ENCODE results near the gene LAPTM4A.
A peak's percentile ranks its signal among the peaks of the same experiment; 100 is the strongest.
"Not testable (repeated sequence)": the region's sequence is repeated elsewhere in the genome, so short reads cannot be mapped to it uniquely, and the experiment has no call there.

Gene LAPTM4A

DNA sequence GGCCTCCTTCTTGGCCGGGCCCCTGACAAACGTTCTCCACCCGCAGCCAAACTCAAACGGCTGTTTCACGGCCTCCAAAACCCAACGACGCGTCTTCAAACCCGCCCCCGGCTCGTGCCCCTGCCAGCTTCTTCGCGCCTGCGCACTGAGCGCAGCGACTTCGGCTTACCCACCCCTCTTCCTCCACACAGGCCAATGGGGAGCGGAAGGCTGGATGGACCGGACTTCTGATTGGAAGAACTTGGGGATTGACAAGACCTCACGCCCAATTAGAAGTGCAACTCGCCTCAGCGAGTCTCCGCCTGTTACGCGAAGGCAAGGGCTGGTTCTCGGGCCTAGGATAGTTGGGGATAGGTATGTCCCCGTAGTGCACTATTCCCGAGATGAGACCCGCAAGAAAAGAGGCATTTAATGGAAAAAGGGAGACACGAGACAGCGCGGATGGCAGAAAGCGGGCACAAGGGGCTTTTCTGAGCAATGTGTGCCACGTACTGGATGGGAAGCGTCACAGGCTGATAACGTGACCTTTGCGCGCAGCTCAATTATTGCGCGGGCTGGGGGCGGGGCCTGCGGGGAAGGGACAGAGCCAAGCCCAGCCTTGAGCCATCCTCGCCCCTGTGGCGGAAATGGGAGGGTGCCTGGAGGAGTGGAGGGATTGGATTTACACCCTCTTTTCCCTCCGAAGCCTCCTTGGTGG lies at the start of gene LAPTM4A:
Gene LAPTM4A (minus strand): TSS at position 97 of the 697 bp plus-strand sequence. CDS start 108 bp downstream, outside the sequence.
- peak; percentile 100 for DNase-seq

- DNase-seq = no peak
These were observed 49.3 kb upstream of the LAPTM4A start for GRCh38 chr2:20100711-20101110.

GRCh38 chr2:20099780-20100179 lies 48.4 kb upstream of the LAPTM4A start:
- DNase-seq = no peak

- peak; percentile 86 for DNase-seq
These were observed 46.7 kb upstream of the LAPTM4A start for GRCh38 chr2:20097889-20098714.

GRCh38 chr2:20095469-20095868 lies 44.0 kb upstream of the LAPTM4A start:
- no peak for DNase-seq

GRCh38 chr2:20094955-20095354 lies 43.5 kb upstream of the LAPTM4A start:
- no peak for DNase-seq

GRCh38 chr2:20094142-20094755 lies 42.8 kb upstream of the LAPTM4A start:
- DNase-seq = no peak

GRCh38 chr2:20093263-20094141 lies 42.1 kb upstream of the LAPTM4A start:
- peak; percentile 77 for DNase-seq

DNA sequence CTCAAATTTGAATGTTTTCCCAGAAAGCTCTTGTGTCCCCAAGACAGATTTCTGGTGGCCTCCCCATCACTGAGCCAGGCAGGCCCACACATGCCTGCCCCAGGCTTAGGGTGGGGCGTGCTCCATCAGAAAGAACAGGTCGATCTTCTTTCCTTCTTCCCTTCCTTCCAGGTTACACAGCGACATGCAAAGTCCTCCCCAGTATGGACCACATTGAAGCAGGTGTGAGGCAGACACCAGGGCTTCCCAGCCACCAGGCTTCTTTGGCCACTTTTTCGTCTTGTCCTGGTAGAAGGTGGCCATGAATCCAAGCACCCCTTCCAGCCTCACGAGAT lies 41.4 kb upstream of the LAPTM4A start:
- DNase-seq = no peak

GRCh38 chr2:20092226-20092900 lies 40.9 kb upstream of the LAPTM4A start:
- DNase-seq = no peak

- DNase-seq = peak; percentile 80
These were observed 40.0 kb upstream of the LAPTM4A start for GRCh38 chr2:20091305-20091991.

- DNase-seq = no peak
These were observed 38.5 kb upstream of the LAPTM4A start for GRCh38 chr2:20089715-20090464.

GRCh38 chr2:20085909-20086308 lies 34.5 kb upstream of the LAPTM4A start:
- not testable (repeated sequence) for DNase-seq

DNA sequence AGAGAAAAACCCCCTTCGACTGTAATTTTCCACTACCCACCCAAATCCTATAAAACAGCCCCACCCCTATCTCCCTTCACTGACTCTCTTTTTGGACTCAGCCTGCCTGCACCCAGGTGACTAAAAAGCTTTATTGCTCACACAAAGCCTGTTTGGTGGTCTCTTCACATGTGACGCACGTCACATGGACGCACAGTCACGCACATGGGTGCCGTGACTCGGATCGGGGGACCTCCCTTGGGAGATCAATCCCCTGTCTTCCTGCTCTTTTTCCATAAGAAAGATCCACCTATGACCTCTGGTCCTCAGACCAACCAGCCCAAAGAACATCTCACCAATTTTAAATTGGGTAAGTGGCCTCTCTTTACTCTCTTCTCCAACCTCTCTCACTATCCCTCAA lies 31.4 kb upstream of the LAPTM4A start:
- not testable (repeated sequence) for DNase-seq

GRCh38 chr2:20081841-20082240 lies 30.4 kb upstream of the LAPTM4A start:
- no peak for DNase-seq

- DNase-seq = no peak
These were observed 29.5 kb upstream of the LAPTM4A start for GRCh38 chr2:20080839-20081415.

DNA sequence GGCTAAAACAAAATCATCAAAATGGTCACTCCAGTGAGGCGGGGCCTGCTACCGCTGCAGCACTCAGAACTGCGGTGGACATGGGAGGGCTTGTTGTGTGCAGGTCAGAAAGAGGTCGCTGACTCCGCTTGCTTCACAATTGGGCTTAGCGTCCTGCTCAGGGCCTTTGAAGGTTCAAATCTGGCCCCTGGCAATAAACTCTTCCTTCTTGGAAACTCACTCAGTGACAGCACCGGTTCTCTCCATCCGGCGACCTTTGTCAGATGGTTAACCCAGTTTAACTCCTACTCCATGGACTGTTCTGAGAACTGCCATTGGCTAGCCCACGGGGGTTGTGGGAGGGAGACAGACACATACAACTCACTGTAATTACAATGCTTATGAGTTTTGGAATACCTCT lies 29.0 kb upstream of the LAPTM4A start:
- DNase-seq = no peak

GRCh38 chr2:20079546-20080115 lies 28.2 kb upstream of the LAPTM4A start:
- no peak for DNase-seq

- no peak for DNase-seq
These were observed 26.0 kb upstream of the LAPTM4A start for GRCh38 chr2:20077411-20077940.

- DNase-seq = no peak
These were observed 25.3 kb upstream of the LAPTM4A start for GRCh38 chr2:20076757-20077156.
